Liver (tissue), 9 donors: ENCODE results near the gene POU2F3. TPM values are rescaled to one million over a fixed set of nuclear protein-coding genes. Genes with fewer than 3 reads are reported as not detected.

Source experiments
- DNase-seq: peaks from one replicate; pipeline ENCODE4 v3.0.0-alpha.2; 2017; ENCODE audit warnings: low spot score
- H3K27ac ChIP-seq, 2 donors: one replicate each; pipeline ENCODE4 v1.7.0; 2013; ENCODE audit warnings: inconsistent platforms in 2 of 2, low read length in 2 of 2, control low read depth in 1 of 2, low read depth in 1 of 2, mild to moderate bottlenecking in 1 of 2
- H3K27me3 ChIP-seq, 4 donors: one replicate each; pipeline versions ENCODE4 v1.6.1 to v1.7.0; 2013; ENCODE audit warnings: low read length in 3 of 4, inconsistent platforms in 1 of 4, mild to moderate bottlenecking in 1 of 4, moderate library complexity in 1 of 4; ENCODE audit not compliant: control insufficient read depth in 4 of 4, insufficient read depth in 4 of 4
- H3K36me3 ChIP-seq, 4 donors: one replicate each; pipeline versions ENCODE4 v1.6.1 to v1.7.0; 2013; ENCODE audit warnings: low read length in 3 of 4, mild to moderate bottlenecking in 3 of 4, low read depth in 1 of 4, moderate library complexity in 1 of 4; ENCODE audit not compliant: control insufficient read depth in 4 of 4, insufficient read depth in 3 of 4
- H3K4me1 ChIP-seq, 4 donors: one replicate each; pipeline versions ENCODE4 v1.6.1 to v1.7.0; 2013; ENCODE audit warnings: low read length in 3 of 4, mild to moderate bottlenecking in 3 of 4, moderate library complexity in 1 of 4; ENCODE audit not compliant: control insufficient read depth in 4 of 4, insufficient read depth in 4 of 4
- H3K4me3 ChIP-seq, 3 donors: one replicate each; pipeline versions ENCODE4 v1.6.1 to v1.7.0; 2013; ENCODE audit warnings: low read length in 3 of 3, control low read depth in 1 of 3, low read depth in 1 of 3, mild to moderate bottlenecking in 1 of 3
- H3K9ac ChIP-seq, 2 donors: one replicate each; pipeline ENCODE4 v1.7.0; 2013; ENCODE audit warnings: low read length in 2 of 2, mild to moderate bottlenecking in 2 of 2, moderate library complexity in 2 of 2, control low read depth in 1 of 2, low read depth in 1 of 2
- H3K9me3 ChIP-seq, 4 donors: one replicate each; pipeline versions ENCODE4 v1.6.1 to v1.7.0; 2013; ENCODE audit warnings: low read length in 3 of 4; ENCODE audit not compliant: control insufficient read depth in 4 of 4
- EGR1 ChIP-seq, 2 donors: IDR thresholded peaks; 2 replicates each; pipeline ENCODE4 v1.6.1; 2016 to 2018; ENCODE audit warnings: antibody characterized with exemption in 2 of 2, low read depth in 2 of 2
- FOXA1 ChIP-seq: IDR thresholded peaks from 2 replicates; pipeline ENCODE4 v1.6.1; 2016; ENCODE audit warnings: antibody characterized with exemption
- FOXA2 ChIP-seq: IDR thresholded peaks from 2 replicates; pipeline ENCODE4 v1.6.1; 2016; ENCODE audit warnings: antibody characterized with exemption
- GABPA ChIP-seq, 2 donors: IDR thresholded peaks in 1 of 2; conservative IDR thresholded peaks in 1 of 2; 2 replicates each; pipeline ENCODE4 v1.6.1; 2016; ENCODE audit warnings: antibody characterized with exemption in 2 of 2, mild to moderate bottlenecking in 1 of 2, moderate library complexity in 1 of 2
- HNF4A ChIP-seq, 2 donors: conservative IDR thresholded peaks; 2 replicates each; pipeline ENCODE4 v1.6.1; 2016; ENCODE audit warnings: antibody characterized with exemption in 2 of 2, mild to moderate bottlenecking in 2 of 2
- HNF4G ChIP-seq: IDR thresholded peaks from 2 replicates; pipeline ENCODE4 v1.6.1; 2016; ENCODE audit warnings: antibody characterized with exemption
- JUND ChIP-seq, 2 donors: IDR thresholded peaks; 2 replicates each; pipeline ENCODE4 v1.6.1; 2016; ENCODE audit warnings: antibody characterized with exemption in 2 of 2
- NR2F2 ChIP-seq: IDR thresholded peaks from 2 replicates; pipeline ENCODE4 v1.6.1; 2016; ENCODE audit warnings: antibody characterized with exemption
- RAD21 ChIP-seq, 2 donors: IDR thresholded peaks; 2 replicates each; pipeline ENCODE4 v1.6.1; 2016; ENCODE audit warnings: antibody characterized with exemption in 2 of 2, mild to moderate bottlenecking in 2 of 2
- REST ChIP-seq: IDR thresholded peaks from 2 replicates; pipeline ENCODE4 v1.6.1; 2016; ENCODE audit warnings: antibody characterized with exemption, mild to moderate bottlenecking
- RXRA ChIP-seq, 2 donors: IDR thresholded peaks; 2 replicates each; pipeline ENCODE4 v1.6.1; 2017 to 2018; ENCODE audit warnings: antibody characterized with exemption in 2 of 2, mild to moderate bottlenecking in 1 of 2
- SP1 ChIP-seq: IDR thresholded peaks from 2 replicates; pipeline ENCODE4 v1.6.1; 2018; ENCODE audit warnings: antibody characterized with exemption, mild to moderate bottlenecking
- TAF1 ChIP-seq: conservative IDR thresholded peaks from 2 replicates; pipeline ENCODE4 v1.6.1; 2016; ENCODE audit warnings: antibody characterized with exemption, mild to moderate bottlenecking
- WGBS: extraction: QIAGEN DNeasy Blood & Tissue Kit; methylation state at CpG from one replicate; pipeline ENCODE4 v1.1.7; 2013; 5-methylcytosine and 5-hydroxymethylcytosine counted together
- polyA plus RNA-seq, 2 donors: library from polyadenylated mRNA; stranded (reverse) in 1 of 2; unstranded in 1 of 2; fragments of 200-250 nt in 1 of 2; fragments of >200 nt in 1 of 2; fragmentation: Nextera tagmentation in 1 of 2; extraction: Ambion mirVana in 1 of 2; gene quantifications; one replicate each; pipeline versions ENCODE4 v1.2.1 to v1.2.3, GENCODE V29; 2013 to 2015
- total RNA-seq, 2 donors: library from RNA; depleted of rRNA; stranded (reverse); fragments of >200 nt; gene quantifications; one replicate each; pipeline ENCODE4 v1.2.3, GENCODE V29; 2014
- TF ChIP-seq, protein P1 (sequence below): IDR thresholded peaks from 2 replicates; pipeline ENCODE4 v1.6.1; 2016; ENCODE audit warnings: antibody characterized with exemption
- TF ChIP-seq, protein P2 (sequence below): IDR thresholded peaks from 2 replicates; pipeline ENCODE4 v1.6.1; 2016; ENCODE audit warnings: antibody characterized with exemption
- donor health status: healthy.
- donor health status: healthy.
- donor health status: healthy.
- donor health status: healthy.
- donor health status: healthy.

The POU2F3 gene
- total and polyA plus RNA-seq, 4 donors, result not detected

- H3K4me3 ChIP-seq, result no peak overlapping the region
- no peaks in the 10 kb centered on the region for H3K9me3 ChIP-seq
- H3K4me1 ChIP-seq, result no peaks in the 10 kb centered on the region
- no peak overlapping the region for H3K9ac ChIP-seq
- no peaks in the 10 kb centered on the region for H3K36me3 ChIP-seq
- 78% methylated on average over 1 of the region's 1 CpG for WGBS
- H3K27me3 ChIP-seq, result no peaks in the 10 kb centered on the region
- no peak for DNase-seq
- no peak overlapping the region for H3K27ac ChIP-seq
- no peak for TF ChIP-seq HNF4A (conservative IDR thresholded peaks at IDR 0.05)
- no peak for TF ChIP-seq HNF4G
- TF ChIP-seq FOXA2, result no peak
- no peak for TF ChIP-seq RAD21 (IDR thresholded peaks at IDR 0.05)
- TF ChIP-seq, protein P1, sequence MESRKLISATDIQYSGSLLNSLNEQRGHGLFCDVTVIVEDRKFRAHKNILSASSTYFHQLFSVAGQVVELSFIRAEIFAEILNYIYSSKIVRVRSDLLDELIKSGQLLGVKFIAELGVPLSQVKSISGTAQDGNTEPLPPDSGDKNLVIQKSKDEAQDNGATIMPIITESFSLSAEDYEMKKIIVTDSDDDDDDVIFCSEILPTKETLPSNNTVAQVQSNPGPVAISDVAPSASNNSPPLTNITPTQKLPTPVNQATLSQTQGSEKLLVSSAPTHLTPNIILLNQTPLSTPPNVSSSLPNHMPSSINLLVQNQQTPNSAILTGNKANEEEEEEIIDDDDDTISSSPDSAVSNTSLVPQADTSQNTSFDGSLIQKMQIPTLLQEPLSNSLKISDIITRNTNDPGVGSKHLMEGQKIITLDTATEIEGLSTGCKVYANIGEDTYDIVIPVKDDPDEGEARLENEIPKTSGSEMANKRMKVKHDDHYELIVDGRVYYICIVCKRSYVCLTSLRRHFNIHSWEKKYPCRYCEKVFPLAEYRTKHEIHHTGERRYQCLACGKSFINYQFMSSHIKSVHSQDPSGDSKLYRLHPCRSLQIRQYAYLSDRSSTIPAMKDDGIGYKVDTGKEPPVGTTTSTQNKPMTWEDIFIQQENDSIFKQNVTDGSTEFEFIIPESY, result no peak
- TF ChIP-seq TAF1, result no peak
- TF ChIP-seq GABPA (IDR thresholded peaks at IDR 0.05 in 1 of 2, conservative IDR thresholded peaks at IDR 0.05 in 1 of 2), result no peak
- TF ChIP-seq RXRA (IDR thresholded peaks at IDR 0.05), result no peak
- no peak for TF ChIP-seq FOXA1
- no peak for TF ChIP-seq REST
- TF ChIP-seq EGR1 (IDR thresholded peaks at IDR 0.05; ENCODE audit: low read depth in 2 of 2), result no peak
- TF ChIP-seq, protein P2, sequence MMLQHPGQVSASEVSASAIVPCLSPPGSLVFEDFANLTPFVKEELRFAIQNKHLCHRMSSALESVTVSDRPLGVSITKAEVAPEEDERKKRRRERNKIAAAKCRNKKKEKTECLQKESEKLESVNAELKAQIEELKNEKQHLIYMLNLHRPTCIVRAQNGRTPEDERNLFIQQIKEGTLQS, result no peak
- no peak for TF ChIP-seq NR2F2
- TF ChIP-seq SP1, result no peak
- TF ChIP-seq JUND (IDR thresholded peaks at IDR 0.05), result no peak
These were observed 30.4 kb downstream of the POU2F3 start for GRCh38 chr11:120270386-120270785.

- no peaks in the 10 kb centered on the region for H3K36me3 ChIP-seq
- no peak overlapping the region for H3K27ac ChIP-seq
- H3K4me3 ChIP-seq, result no peak overlapping the region
- no peaks in the 10 kb centered on the region for H3K27me3 ChIP-seq
- no peaks in the 10 kb centered on the region for H3K4me1 ChIP-seq
- DNase-seq, result no peak
- TF ChIP-seq TAF1 (no peak), EGR1 (IDR thresholded peaks at IDR 0.05; ENCODE audit: low read depth in 2 of 2) (no peak), REST (no peak), NR2F2 (no peak), FOXA1 (no peak), RAD21 (IDR thresholded peaks at IDR 0.05) (no peak), HNF4A (conservative IDR thresholded peaks at IDR 0.05) (no peak)
- no peaks in the 10 kb centered on the region for H3K9me3 ChIP-seq
- WGBS, result 90% methylated on average over 5 of the region's 5 CpGs
- H3K9ac ChIP-seq, result no peak overlapping the region
These were observed 31.7 kb downstream of the POU2F3 start for GRCh38 chr11:120271672-120272071.
